SK-N-SH treated with all-trans-retinoic acid at 6 μM for 48 hours (cell line): ENCODE data around the gene ANXA11.

ENCODE experiments used
- ATAC-seq: fragments of 200-7000 bp; cut with Tn5 transposase; 3 replicates; pipeline ENCODE4 v1.9.1; 2020; ENCODE audit warnings: mild to moderate bottlenecking, moderate library complexity
- ARNTL ChIP-seq: fragments of 450-650 bp; formaldehyde crosslinking; IDR thresholded peaks from 2 replicates; pipeline ENCODE4 v1.5.0; 2020; ENCODE audit warnings: low read depth, mild to moderate bottlenecking, moderate library complexity, borderline replicate concordance
- CSDC2 ChIP-seq: fragments of 250-450 bp; sonication (Bioruptor Pico); IDR thresholded peaks from 2 replicates; pipeline ENCODE4 v1.5.0; 2020; ENCODE audit warnings: mild to moderate bottlenecking, moderate library complexity
- ESRRG ChIP-seq: fragments of 250-450 bp; sonication (Bioruptor Pico); IDR thresholded peaks from 2 replicates; pipeline ENCODE4 v1.6.1; 2021; ENCODE audit warnings: mild to moderate bottlenecking
- GLIS3 ChIP-seq: fragments of 250-450 bp; sonication (Bioruptor Pico); IDR thresholded peaks from 2 replicates; pipeline ENCODE4 v1.5.0; 2020; ENCODE audit warnings: mild to moderate bottlenecking, moderate library complexity
- ISL1 ChIP-seq: fragments of 250-450 bp; sonication (Bioruptor Pico); IDR thresholded peaks from 2 replicates; pipeline ENCODE4 v2.1.2; 2022; ENCODE audit warnings: mild to moderate bottlenecking, moderate library complexity
- OSR1 ChIP-seq: fragments of 250-450 bp; sonication (Bioruptor Pico); IDR thresholded peaks from 2 replicates; pipeline ENCODE4 v1.8.0; 2022; ENCODE audit warnings: moderate library complexity, mild to moderate bottlenecking, inconsistent platforms
- POU6F1 ChIP-seq: fragments of 250-450 bp; sonication (Bioruptor Pico); IDR thresholded peaks from 2 replicates; pipeline ENCODE4 v1.8.0; 2021; ENCODE audit warnings: low read depth, mild to moderate bottlenecking, moderate library complexity, borderline replicate concordance
- PPARA ChIP-seq: fragments of 250-450 bp; sonication (Bioruptor Pico); IDR thresholded peaks from 2 replicates; pipeline ENCODE4 v1.5.0; 2020; ENCODE audit warnings: mild to moderate bottlenecking, borderline replicate concordance
- RARB ChIP-seq: fragments of 250-450 bp; sonication (Bioruptor Pico); IDR thresholded peaks from 2 replicates; pipeline ENCODE4 v1.8.0; 2021; ENCODE audit warnings: mild to moderate bottlenecking, moderate library complexity
- SNAI2 ChIP-seq: fragments of 250-450 bp; sonication (Bioruptor Pico); IDR thresholded peaks from 2 replicates; pipeline ENCODE4 v1.5.0; 2020; ENCODE audit warnings: mild to moderate bottlenecking, moderate library complexity
- TCF4 ChIP-seq: fragments of 250-450 bp; sonication (Bioruptor Pico); IDR thresholded peaks from 2 replicates; pipeline ENCODE4 v1.8.0; 2021; ENCODE audit warnings: mild to moderate bottlenecking, moderate library complexity, borderline replicate concordance
- TOX ChIP-seq: fragments of 250-450 bp; sonication (Bioruptor Pico); IDR thresholded peaks from 2 replicates; pipeline ENCODE4 v1.8.0; 2021; ENCODE audit warnings: mild to moderate bottlenecking, moderate library complexity, borderline replicate concordance
- TSHZ2 ChIP-seq: fragments of 250-450 bp; sonication (Bioruptor Pico); IDR thresholded peaks from 2 replicates; pipeline ENCODE4 v1.5.0; 2020; ENCODE audit warnings: mild to moderate bottlenecking, moderate library complexity
- ZC3H10 ChIP-seq: fragments of 250-450 bp; sonication (Bioruptor Pico); IDR thresholded peaks from 2 replicates; pipeline ENCODE4 v1.5.1; 2021; ENCODE audit warnings: mild to moderate bottlenecking, moderate library complexity
- ZFP3 ChIP-seq: fragments of 250-450 bp; sonication (Bioruptor Pico); IDR thresholded peaks from 2 replicates; pipeline ENCODE4 v1.5.0; 2020; ENCODE audit warnings: mild to moderate bottlenecking, moderate library complexity
- ZFP30 ChIP-seq: fragments of 450-650 bp; formaldehyde crosslinking; IDR thresholded peaks from 2 replicates; pipeline ENCODE4 v1.5.0; 2022; ENCODE audit warnings: mild to moderate bottlenecking, moderate library complexity
- ZNF565 ChIP-seq: fragments of 450-650 bp; formaldehyde crosslinking; conservative IDR thresholded peaks from 2 replicates; pipeline ENCODE4 v1.5.0; 2020; ENCODE audit warnings: low read depth, mild to moderate bottlenecking, moderate library complexity
- ZNF70 ChIP-seq: fragments of 450-650 bp; formaldehyde crosslinking; IDR thresholded peaks from 2 replicates; pipeline ENCODE4 v1.5.0; 2020; ENCODE audit warnings: mild to moderate bottlenecking, moderate library complexity
- ZNF8 ChIP-seq: fragments of 450-650 bp; formaldehyde crosslinking; IDR thresholded peaks from 2 replicates; pipeline ENCODE4 v1.5.0; 2020; ENCODE audit warnings: mild to moderate bottlenecking, moderate library complexity
- TF ChIP-seq, protein P1 (sequence below): fragments of 250-450 bp; sonication (Bioruptor Pico); IDR thresholded peaks from 2 replicates; pipeline ENCODE4 v1.8.0; 2020; ENCODE audit warnings: mild to moderate bottlenecking, moderate library complexity, borderline replicate concordance

ANXA11 gene

GRCh38 chr10:80154978-80155695, 50.2 kb downstream of the ANXA11 start:
- peak; percentile 63 for ATAC-seq
- TF ChIP-seq OSR1 (no peak), GLIS3 (CRISPR knock-in tag) (no peak), CSDC2 (CRISPR knock-in tag) (peak; percentile 55; the same call in 1 of the 2 replicates), ARNTL (CRISPR knock-in tag) (no peak), ZC3H10 (CRISPR knock-in tag) (no peak), ZNF70 (CRISPR knock-in tag) (no peak), ZNF565 (CRISPR knock-in tag) (no peak)
- TF ChIP-seq, protein P1, sequence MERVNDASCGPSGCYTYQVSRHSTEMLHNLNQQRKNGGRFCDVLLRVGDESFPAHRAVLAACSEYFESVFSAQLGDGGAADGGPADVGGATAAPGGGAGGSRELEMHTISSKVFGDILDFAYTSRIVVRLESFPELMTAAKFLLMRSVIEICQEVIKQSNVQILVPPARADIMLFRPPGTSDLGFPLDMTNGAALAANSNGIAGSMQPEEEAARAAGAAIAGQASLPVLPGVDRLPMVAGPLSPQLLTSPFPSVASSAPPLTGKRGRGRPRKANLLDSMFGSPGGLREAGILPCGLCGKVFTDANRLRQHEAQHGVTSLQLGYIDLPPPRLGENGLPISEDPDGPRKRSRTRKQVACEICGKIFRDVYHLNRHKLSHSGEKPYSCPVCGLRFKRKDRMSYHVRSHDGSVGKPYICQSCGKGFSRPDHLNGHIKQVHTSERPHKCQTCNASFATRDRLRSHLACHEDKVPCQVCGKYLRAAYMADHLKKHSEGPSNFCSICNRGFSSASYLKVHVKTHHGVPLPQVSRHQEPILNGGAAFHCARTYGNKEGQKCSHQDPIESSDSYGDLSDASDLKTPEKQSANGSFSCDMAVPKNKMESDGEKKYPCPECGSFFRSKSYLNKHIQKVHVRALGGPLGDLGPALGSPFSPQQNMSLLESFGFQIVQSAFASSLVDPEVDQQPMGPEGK = no peak

DNA sequence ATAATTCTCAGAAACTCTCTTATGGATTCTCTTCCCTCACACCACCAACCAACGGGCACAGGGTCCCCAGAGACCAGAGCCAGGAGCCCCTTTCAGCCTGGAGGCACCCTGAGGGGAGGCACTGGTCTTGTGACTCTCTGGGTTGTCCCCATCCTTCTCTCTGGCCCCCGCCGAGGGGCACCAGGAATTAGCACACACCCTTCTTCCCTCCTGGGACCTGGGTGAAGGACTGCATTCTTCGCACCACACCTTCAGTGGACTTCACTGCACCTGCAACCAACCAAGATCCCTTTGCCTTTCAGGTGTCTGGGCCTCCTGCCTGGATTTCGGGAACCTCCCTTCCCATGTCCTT, 50.7 kb downstream of the ANXA11 start:
- ATAC-seq = no peak
- TF ChIP-seq TCF4 (CRISPR knock-in tag) (no peak), ZFP3 (CRISPR knock-in tag) (no peak), RARB (CRISPR knock-in tag) (no peak), TSHZ2 (CRISPR knock-in tag) (no peak), TOX (CRISPR knock-in tag) (no peak), OSR1 (no peak), ISL1 (no peak), ZNF565 (CRISPR knock-in tag) (no peak), POU6F1 (CRISPR knock-in tag) (no peak), ESRRG (no peak)

DNA sequence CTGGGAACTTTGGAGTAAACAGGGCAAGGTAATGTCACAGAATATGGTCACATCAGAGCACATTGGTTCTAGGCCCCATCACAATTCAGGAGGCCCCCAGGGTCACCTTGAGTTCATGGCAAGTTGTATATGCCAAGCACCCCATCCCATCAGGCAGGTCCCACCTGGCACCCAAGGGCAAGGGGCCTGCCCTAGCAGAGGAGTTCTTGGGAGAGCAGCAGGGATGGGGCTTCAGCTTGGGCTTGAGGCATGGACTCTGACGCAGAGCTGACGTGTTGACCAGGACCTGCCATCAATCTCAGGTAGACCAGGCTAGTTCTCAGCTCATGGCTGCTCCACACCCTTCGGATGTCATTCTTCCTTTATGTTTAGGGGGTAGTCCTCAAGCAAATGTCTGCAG, 51.9 kb downstream of the ANXA11 start:
- TF ChIP-seq POU6F1 (CRISPR knock-in tag) (no peak), ZFP3 (CRISPR knock-in tag) (no peak), TSHZ2 (CRISPR knock-in tag) (no peak), ZNF8 (CRISPR knock-in tag) (no peak), OSR1 (no peak), TCF4 (CRISPR knock-in tag) (no peak), SNAI2 (no peak), TOX (CRISPR knock-in tag) (no peak), ESRRG (no peak), ISL1 (no peak), ZNF70 (CRISPR knock-in tag) (no peak), GLIS3 (CRISPR knock-in tag) (no peak), ZFP30 (no peak), RARB (CRISPR knock-in tag) (no peak), PPARA (no peak)
- TF ChIP-seq, protein P1 = no peak
- TF ChIP-seq, all 23 proteins: peak for 0
- no peak for ATAC-seq
